Chondrocyte (in vitro differentiated cells): ENCODE results near the gene PYGB. TPM values are rescaled to one million over a fixed set of nuclear protein-coding genes. Genes with fewer than 3 reads are reported as not detected.

Source experiments
- DNase-seq: peaks from one replicate; pipeline ENCODE4 v3.0.0; 2021; ENCODE audit warnings: mixed read lengths, low spot score
- H3K27ac Mint-ChIP-seq: one replicate; pipeline ENCODE4 v1.8.0; 2021; ENCODE audit warnings: mild to moderate bottlenecking, moderate library complexity, mixed read lengths; ENCODE audit not compliant: unreplicated experiment
- H3K27me3 Mint-ChIP-seq: 2 replicates; pipeline ENCODE4 v1.8.0; 2021; ENCODE audit warnings: low read depth, mixed read lengths
- H3K36me3 Mint-ChIP-seq: 2 replicates; pipeline ENCODE4 v1.8.0; 2021; ENCODE audit warnings: low read depth, mixed read lengths
- H3K4me1 Mint-ChIP-seq: 2 replicates; pipeline ENCODE4 v1.8.0; 2021; ENCODE audit warnings: low read depth, mild to moderate bottlenecking, mixed read lengths
- H3K4me3 Mint-ChIP-seq: one replicate; pipeline ENCODE4 v1.8.0; 2021; ENCODE audit warnings: mild to moderate bottlenecking, moderate library complexity, mixed read lengths; ENCODE audit not compliant: unreplicated experiment
- H3K9me3 Mint-ChIP-seq: 2 replicates; pipeline ENCODE4 v1.8.0; 2021; ENCODE audit warnings: low read depth, mixed read lengths
- total RNA-seq: library from RNA; stranded (reverse); gene quantifications from 3 replicates; pipeline ENCODE4 v1.2.1, GENCODE V29; 2021
- TF ChIP-seq, protein P1 (sequence below): fragments of 200-600 bp; sonication (generic); IDR thresholded peaks from 2 replicates; pipeline ENCODE4 v1.5.0; 2021; ENCODE audit warnings: antibody characterized with exemption, mild to moderate bottlenecking, moderate library complexity

PYGB gene
- total RNA-seq, 1 donor from 2014 or later, result 171 TPM

DNA sequence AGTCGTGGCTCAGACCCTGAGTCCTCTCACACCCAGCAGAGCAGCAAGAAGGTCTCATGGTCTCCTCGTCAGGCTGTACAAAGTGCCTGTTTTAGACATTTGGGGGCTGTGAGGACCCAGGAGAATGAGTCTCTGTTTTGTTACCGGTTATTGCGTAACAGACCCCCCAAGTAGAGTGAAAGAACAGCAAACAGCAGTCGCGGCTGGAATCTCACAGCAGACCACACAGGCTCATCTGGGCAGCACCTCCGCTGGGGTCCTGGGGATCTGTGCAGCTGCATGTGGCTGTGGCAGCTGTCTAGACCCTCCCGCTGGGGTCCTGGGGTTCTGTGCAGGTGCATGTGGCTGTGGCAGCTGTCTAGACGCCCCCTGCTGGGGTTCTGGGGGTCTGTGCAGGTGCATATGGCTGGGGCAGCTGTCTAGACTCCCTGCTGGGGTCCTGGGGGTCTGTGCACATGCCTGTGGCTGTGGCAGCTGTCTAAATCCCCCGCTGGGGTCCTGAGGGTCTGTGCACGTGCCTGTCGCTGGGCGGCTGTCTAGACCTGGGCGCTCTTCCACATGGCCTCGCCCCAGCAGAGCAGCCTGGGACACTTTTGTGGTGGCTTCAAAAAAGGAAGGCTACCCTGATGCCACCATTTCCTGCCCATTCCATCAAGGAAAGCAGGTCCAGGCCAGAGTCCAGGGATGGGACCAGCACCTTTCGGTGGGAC lies 27.7 kb upstream of the PYGB start:
- TF ChIP-seq, protein P1, sequence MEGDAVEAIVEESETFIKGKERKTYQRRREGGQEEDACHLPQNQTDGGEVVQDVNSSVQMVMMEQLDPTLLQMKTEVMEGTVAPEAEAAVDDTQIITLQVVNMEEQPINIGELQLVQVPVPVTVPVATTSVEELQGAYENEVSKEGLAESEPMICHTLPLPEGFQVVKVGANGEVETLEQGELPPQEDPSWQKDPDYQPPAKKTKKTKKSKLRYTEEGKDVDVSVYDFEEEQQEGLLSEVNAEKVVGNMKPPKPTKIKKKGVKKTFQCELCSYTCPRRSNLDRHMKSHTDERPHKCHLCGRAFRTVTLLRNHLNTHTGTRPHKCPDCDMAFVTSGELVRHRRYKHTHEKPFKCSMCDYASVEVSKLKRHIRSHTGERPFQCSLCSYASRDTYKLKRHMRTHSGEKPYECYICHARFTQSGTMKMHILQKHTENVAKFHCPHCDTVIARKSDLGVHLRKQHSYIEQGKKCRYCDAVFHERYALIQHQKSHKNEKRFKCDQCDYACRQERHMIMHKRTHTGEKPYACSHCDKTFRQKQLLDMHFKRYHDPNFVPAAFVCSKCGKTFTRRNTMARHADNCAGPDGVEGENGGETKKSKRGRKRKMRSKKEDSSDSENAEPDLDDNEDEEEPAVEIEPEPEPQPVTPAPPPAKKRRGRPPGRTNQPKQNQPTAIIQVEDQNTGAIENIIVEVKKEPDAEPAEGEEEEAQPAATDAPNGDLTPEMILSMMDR, result peak; percentile 58
- Mint-ChIP-seq H3K4me1 (peaks cover 41% of the 10 kb centered on the region), H3K27ac (no peak overlapping the region), H3K27me3 (no peaks in the 10 kb centered on the region), H3K9me3 (no peaks in the 10 kb centered on the region), H3K4me3 (no peak overlapping the region), H3K36me3 (peaks cover 17% of the 10 kb centered on the region)
- DNase-seq, result no peak

DNA sequence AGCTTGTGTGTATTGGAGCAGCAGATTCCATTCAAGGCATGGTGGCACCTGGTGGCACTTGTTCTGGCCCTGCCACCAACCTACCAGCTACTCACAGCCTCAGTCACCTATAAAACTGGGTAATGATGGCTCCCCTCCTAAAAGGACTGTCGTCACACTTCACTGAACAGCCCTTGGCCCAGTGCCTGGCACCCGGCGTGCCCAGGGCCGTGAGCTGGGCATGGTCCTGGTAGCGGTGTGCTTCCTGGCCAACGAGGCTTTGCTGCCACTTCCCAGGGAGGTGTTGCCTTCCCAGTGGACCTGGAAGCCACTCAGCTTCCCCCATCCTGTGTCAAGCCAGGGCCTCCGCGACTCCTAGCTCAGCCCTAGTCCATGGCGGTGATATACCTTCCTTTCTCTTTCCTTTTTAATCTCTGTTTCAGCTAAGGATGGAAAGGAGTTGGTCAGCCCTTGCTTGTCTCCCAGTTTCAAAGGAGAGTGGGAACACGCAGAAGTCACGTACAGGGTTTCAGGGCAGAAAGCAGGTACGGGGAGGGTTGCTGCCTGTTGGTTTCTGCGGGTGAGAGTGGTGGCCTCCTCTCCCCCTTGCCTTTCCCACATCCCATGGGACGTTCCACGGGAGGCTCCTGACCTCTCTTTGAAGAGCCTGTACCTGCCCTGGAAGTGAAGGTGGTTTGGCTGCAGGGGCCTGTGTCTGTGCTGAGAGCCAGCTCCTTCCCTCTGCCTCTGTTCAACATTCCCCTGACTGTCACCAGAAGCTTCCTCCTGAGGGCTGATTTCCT lies 26.9 kb upstream of the PYGB start:
- TF ChIP-seq, protein P1, result no peak
- Mint-ChIP-seq H3K27ac (peak overlapping the region; percentile 22), H3K9me3 (no peaks in the 10 kb centered on the region), H3K4me1 (peaks cover 41% of the 10 kb centered on the region), H3K4me3 (no peak overlapping the region), H3K27me3 (no peaks in the 10 kb centered on the region), H3K36me3 (peaks cover 12% of the 10 kb centered on the region)
- no peak for DNase-seq

DNA sequence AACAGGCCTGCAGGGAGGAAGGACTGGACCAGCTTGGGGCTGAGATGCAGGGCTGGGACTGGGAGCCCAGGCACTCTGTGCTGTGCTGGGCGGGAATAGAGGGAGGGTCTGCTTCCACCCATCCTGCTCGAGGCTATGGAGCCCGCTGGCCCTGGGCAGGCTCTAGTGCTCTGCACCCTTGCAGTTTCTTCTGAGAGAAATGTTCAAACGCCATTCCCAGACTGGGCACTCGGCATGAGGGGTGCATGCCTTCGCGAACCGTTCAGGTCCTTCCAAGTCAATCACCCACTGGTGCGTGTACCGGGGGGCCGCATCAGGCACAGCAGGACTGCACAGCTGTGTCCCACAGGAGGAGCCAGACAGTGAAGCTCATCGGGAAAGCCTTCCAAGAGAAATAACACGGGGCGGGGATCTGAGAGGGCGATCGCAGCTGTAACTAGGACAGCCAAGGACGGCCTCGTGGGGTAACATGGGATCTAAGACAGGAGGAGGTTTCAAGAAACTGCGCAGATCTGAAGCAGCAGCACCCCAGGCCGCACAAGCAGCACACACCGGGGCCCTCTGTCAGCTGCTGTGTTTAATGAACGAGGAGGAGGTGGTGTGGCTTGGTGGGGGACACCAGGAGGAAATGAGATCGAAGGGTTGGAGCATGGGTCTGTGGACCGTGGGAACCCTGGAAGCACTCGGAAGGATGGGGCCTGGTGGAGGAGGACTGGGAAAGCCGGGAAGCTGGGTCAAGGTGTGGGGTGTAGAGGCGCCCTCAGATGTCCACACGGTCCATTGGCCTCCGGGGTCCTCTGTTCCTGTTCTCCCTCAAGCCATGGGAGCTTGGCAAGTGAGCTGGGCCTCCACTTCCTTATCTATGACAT lies 26.1 kb upstream of the PYGB start:
- Mint-ChIP-seq H3K4me3 (no peak overlapping the region), H3K36me3 (peaks cover 9% of the 10 kb centered on the region), H3K27ac (peak overlapping the region; percentile 98), H3K27me3 (no peaks in the 10 kb centered on the region), H3K4me1 (peaks cover 49% of the 10 kb centered on the region), H3K9me3 (no peaks in the 10 kb centered on the region)
- DNase-seq, result peak; percentile 82
- TF ChIP-seq, protein P1, result no peak

DNA sequence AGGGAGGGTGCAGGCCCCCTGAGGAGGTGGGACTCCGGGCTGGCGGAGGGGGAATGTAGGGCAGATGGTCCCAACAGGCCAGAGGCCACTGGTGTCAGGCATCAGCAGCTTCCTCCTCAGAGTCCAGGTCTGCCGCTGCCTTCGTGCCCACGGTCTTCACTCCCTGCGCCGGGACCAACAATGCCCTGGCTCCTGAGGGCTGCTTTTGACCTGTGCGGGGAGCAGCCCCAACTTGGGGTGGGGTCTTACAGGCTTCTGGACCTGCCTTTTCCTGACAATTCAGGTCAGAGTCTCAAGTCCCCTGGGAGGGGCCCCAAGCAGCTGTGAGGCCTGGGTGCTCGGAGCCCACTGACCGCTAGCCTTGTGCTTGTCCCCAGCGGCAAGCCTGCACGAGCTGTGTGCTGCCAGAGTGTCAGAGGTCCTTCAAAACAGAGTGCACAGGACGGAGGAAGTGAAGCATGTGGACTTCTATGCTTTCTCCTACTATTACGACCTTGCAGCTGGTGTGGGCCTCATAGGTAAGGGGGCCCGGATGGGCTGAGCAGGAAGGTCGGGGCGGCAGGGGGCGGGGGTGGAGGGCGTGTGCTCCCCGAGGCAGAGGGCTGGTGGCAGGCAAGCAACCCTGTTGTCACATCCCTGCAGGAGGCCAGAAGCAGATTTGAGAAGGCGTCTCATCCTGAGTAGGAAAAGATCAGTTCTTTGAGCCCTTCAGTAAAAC lies 25.3 kb upstream of the PYGB start:
- no peaks in the 10 kb centered on the region for H3K27me3 Mint-ChIP-seq
- peak; percentile 77 for DNase-seq
- H3K27ac Mint-ChIP-seq, result peak overlapping the region; percentile 98
- no peaks in the 10 kb centered on the region for H3K9me3 Mint-ChIP-seq
- H3K4me1 Mint-ChIP-seq, result peaks cover 57% of the 10 kb centered on the region
- peaks cover 9% of the 10 kb centered on the region for H3K36me3 Mint-ChIP-seq
- TF ChIP-seq, protein P1, result no peak
- H3K4me3 Mint-ChIP-seq, result no peak overlapping the region
